Fibroblast of lung (primary cell): ENCODE results near the gene CCDC18. TPM values are rescaled to one million over a fixed set of nuclear protein-coding genes. Genes with fewer than 3 reads are reported as not detected.
A peak's percentile ranks its signal among the peaks of the same experiment; 100 is the strongest.

Experiments
- DNase-seq, 2 donors: peaks; one replicate each; pipeline versions ENCODE4 v3.0.0 to v3.0.0-alpha.2; 2010; ENCODE audit warnings: low read depth in 2 of 2
- H2AFZ ChIP-seq: 2 replicates; pipeline ENCODE4 v1.5.1; 2012; ENCODE audit warnings: low read length, control low read depth, inconsistent platforms
- H3K27ac ChIP-seq: 2 replicates; pipeline ENCODE4 v1.5.1; 2011; ENCODE audit warnings: low read length, control low read depth; ENCODE audit not compliant: insufficient read depth
- H3K27me3 ChIP-seq: 2 replicates; pipeline ENCODE4 v1.5.1; 2011; ENCODE audit warnings: mild to moderate bottlenecking, low read length; ENCODE audit not compliant: control insufficient read depth, insufficient read depth
- H3K36me3 ChIP-seq: 2 replicates; pipeline ENCODE4 v1.5.1; 2011; ENCODE audit warnings: low read length; ENCODE audit not compliant: control insufficient read depth, insufficient read depth
- H3K4me1 ChIP-seq: 2 replicates; pipeline ENCODE4 v1.5.1; 2011; ENCODE audit warnings: low read length; ENCODE audit not compliant: control insufficient read depth, insufficient read depth; ENCODE audit errors: extremely low read depth
- H3K4me2 ChIP-seq: 2 replicates; pipeline ENCODE4 v1.5.1; 2011; ENCODE audit warnings: low read length, control low read depth; ENCODE audit not compliant: insufficient read depth; ENCODE audit errors: extremely low read depth
- H3K4me3 ChIP-seq, 4 experiments: fragments of 200-600 bp in 1 of 4; sonication (generic) in 1 of 4; replicated peaks in 1 of 4; 2 replicates each; pipeline ENCODE4 v1.5.1; 2011 to 2016; ENCODE audit warnings: low read length in 4 of 4, low read depth in 3 of 4, mild to moderate bottlenecking in 3 of 4, control low read depth in 2 of 4, inconsistent platforms in 1 of 4, mixed read lengths in 1 of 4; ENCODE audit not compliant: insufficient read depth in 1 of 4; ENCODE audit errors: control extremely low read depth in 1 of 4
- H3K79me2 ChIP-seq: 2 replicates; pipeline ENCODE4 v1.5.1; 2012; ENCODE audit warnings: mild to moderate bottlenecking, low read length, inconsistent platforms; ENCODE audit not compliant: control insufficient read depth, insufficient read depth
- H3K9ac ChIP-seq: 2 replicates; pipeline ENCODE4 v1.5.1; 2011; ENCODE audit warnings: mild to moderate bottlenecking, low read length, control low read depth; ENCODE audit not compliant: insufficient read depth
- H3K9me3 ChIP-seq: 2 replicates; pipeline ENCODE4 v1.5.1; 2012; ENCODE audit warnings: low read depth, low read length; ENCODE audit not compliant: control insufficient read depth, insufficient read depth
- H4K20me1 ChIP-seq: 2 replicates; pipeline ENCODE4 v1.5.1; 2011; ENCODE audit warnings: low read length; ENCODE audit not compliant: control insufficient read depth, insufficient read depth; ENCODE audit errors: extremely low read depth
- EZH2 ChIP-seq: IDR thresholded peaks from 2 replicates; pipeline ENCODE4 v1.5.1; 2012; ENCODE audit warnings: low read length, control low read depth, mild to moderate bottlenecking; ENCODE audit errors: missing control alignments
- polyA plus RNA-seq, 2 donors: library from polyadenylated mRNA; depleted of rRNA in 1 of 2; stranded (reverse) in 1 of 2; unstranded in 1 of 2; fragments of >200 nt; gene quantifications; 2 replicates each; pipeline ENCODE4 v1.2.1, GENCODE V29; 2011 to 2012; ENCODE audit warnings: missing spikeins in 1 of 2
- total RNA-seq: library from RNA; depleted of rRNA; stranded (reverse); fragments of >200 nt; gene quantifications from 2 replicates; pipeline ENCODE4 v1.2.1, GENCODE V29; 2014
- TF ChIP-seq, protein P1 (sequence below), 2 donors: IDR thresholded peaks in 1 of 2; conservative IDR thresholded peaks in 1 of 2; 1 replicate in 1 of 2; 2 replicates in 1 of 2; pipeline ENCODE4 v1.5.1; 2011 to 2012; ENCODE audit warnings: low read length in 2 of 2, control low read depth in 1 of 2, inconsistent platforms in 1 of 2, low read depth in 1 of 2, mild to moderate bottlenecking in 1 of 2

Gene CCDC18
- total and polyA plus RNA-seq, 2 donors (not counting 1 experiment from before 2014, with no cell fraction given), result 3.1 to 15.4 TPM

DNA sequence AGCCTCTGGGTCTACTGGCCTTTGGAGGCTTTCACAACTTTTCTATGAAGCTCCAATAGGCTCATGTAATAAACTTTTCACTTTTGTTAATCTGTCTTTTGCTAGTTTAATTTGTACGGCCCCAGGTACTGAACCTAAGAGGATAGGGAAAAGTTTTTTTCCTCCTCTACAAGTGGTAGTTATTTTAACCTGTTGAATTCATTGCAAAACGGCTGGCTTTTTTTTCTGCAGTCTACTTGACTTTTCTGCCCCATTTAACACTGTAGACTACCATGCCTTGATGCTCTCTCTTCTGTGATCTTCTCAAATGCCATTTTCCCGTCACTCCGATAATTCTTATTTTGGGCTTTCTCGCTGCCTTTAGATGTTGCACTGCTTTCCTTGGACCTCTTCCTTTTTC is 121.6 kb downstream of the CCDC18 start:
- no peaks in the 10 kb centered on the region for H4K20me1 ChIP-seq
- no peaks in the 10 kb centered on the region for H3K36me3 ChIP-seq
- TF ChIP-seq, protein P1, sequence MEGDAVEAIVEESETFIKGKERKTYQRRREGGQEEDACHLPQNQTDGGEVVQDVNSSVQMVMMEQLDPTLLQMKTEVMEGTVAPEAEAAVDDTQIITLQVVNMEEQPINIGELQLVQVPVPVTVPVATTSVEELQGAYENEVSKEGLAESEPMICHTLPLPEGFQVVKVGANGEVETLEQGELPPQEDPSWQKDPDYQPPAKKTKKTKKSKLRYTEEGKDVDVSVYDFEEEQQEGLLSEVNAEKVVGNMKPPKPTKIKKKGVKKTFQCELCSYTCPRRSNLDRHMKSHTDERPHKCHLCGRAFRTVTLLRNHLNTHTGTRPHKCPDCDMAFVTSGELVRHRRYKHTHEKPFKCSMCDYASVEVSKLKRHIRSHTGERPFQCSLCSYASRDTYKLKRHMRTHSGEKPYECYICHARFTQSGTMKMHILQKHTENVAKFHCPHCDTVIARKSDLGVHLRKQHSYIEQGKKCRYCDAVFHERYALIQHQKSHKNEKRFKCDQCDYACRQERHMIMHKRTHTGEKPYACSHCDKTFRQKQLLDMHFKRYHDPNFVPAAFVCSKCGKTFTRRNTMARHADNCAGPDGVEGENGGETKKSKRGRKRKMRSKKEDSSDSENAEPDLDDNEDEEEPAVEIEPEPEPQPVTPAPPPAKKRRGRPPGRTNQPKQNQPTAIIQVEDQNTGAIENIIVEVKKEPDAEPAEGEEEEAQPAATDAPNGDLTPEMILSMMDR (conservative IDR thresholded peaks at IDR 0.05 in 1 of 2, IDR thresholded peaks at IDR 0.05 in 1 of 2; ENCODE audit: low read depth in 1 of 2, low read length in 2 of 2), result no peak
- no peak for TF ChIP-seq EZH2
- no peaks in the 10 kb centered on the region for H3K4me1 ChIP-seq
- H2AFZ ChIP-seq, result no peak overlapping the region
- no peak overlapping the region for H3K9ac ChIP-seq
- H3K9me3 ChIP-seq, result no peaks in the 10 kb centered on the region
- H3K27ac ChIP-seq, result no peak overlapping the region
- no peaks in the 10 kb centered on the region for H3K27me3 ChIP-seq
- no peak overlapping the region for H3K4me2 ChIP-seq
- no peaks in the 10 kb centered on the region for H3K79me2 ChIP-seq
- H3K4me3 ChIP-seq, result no peak overlapping the region
- DNase-seq, result no peak

DNA sequence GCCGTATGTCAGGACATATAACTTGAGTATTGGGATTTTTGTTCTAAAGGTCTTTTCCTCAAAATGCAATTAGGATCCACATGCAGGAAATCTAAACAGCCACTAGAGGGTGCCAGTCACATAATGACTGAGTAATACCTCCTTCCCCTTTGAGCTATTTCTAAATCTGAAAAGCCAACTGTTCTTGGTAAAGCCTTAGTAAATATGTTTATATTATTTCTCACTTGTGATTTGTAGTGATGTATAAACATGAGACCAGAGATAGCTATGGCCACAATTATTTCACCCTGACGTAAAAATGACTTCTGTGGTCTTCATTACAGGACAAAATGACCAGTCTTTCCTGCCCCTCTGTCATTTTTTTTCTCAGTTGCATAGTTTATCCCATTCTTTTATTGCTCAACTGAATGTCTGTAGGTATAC is 124.2 kb downstream of the CCDC18 start:
- Histone ChIP-seq H3K9ac (no peak overlapping the region), H3K9me3 (no peaks in the 10 kb centered on the region), H3K4me2 (no peak overlapping the region), H3K4me3 (no peak overlapping the region), H3K36me3 (no peaks in the 10 kb centered on the region), H4K20me1 (no peaks in the 10 kb centered on the region), H2AFZ (peak overlapping the region; percentile 22), H3K27me3 (no peaks in the 10 kb centered on the region), H3K79me2 (no peaks in the 10 kb centered on the region), H3K27ac (no peak overlapping the region), H3K4me1 (no peaks in the 10 kb centered on the region)
- DNase-seq, result peak; percentile 54 to 86
- TF ChIP-seq, protein P1 (conservative IDR thresholded peaks at IDR 0.05 in 1 of 2, IDR thresholded peaks at IDR 0.05 in 1 of 2; ENCODE audit: low read depth in 1 of 2, low read length in 2 of 2), result peak; percentile 83 to 94
- TF ChIP-seq EZH2, result no peak

DNA sequence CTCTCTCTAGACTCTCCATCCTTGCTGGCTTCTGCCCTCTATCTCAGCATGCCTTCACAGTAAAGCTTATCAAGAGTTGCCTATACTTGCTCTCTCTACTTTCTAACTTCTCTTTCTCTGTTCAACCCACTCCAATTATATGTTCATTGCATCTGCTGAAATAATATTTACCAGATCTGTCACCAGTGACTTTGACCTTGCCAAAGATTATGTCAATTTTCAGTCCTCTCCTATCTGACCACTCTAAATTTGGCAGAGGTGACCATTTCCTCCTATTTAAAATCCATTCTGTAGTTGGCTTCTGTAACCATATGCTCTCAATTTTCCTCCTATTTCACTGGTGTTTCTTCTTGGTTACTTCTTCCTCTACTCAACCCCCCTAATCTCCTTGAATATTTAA is 126.4 kb downstream of the CCDC18 start:
- Histone ChIP-seq H3K4me1 (no peaks in the 10 kb centered on the region), H3K9me3 (no peaks in the 10 kb centered on the region), H2AFZ (no peak overlapping the region), H3K9ac (no peak overlapping the region), H3K36me3 (no peaks in the 10 kb centered on the region), H4K20me1 (no peaks in the 10 kb centered on the region), H3K27me3 (no peaks in the 10 kb centered on the region), H3K4me3 (no peak overlapping the region), H3K4me2 (no peak overlapping the region), H3K79me2 (no peaks in the 10 kb centered on the region), H3K27ac (no peak overlapping the region)
- no peak for TF ChIP-seq EZH2
- TF ChIP-seq, protein P1 (conservative IDR thresholded peaks at IDR 0.05 in 1 of 2, IDR thresholded peaks at IDR 0.05 in 1 of 2; ENCODE audit: low read depth in 1 of 2, low read length in 2 of 2), result no peak
- no peak for DNase-seq
